ENCODE measurements around the gene SDK2.

Gene SDK2

GRCh38 chr17:73437826-73438225, 206.4 kb downstream of the SDK2 start:
- DNase-seq: no peak

DNA sequence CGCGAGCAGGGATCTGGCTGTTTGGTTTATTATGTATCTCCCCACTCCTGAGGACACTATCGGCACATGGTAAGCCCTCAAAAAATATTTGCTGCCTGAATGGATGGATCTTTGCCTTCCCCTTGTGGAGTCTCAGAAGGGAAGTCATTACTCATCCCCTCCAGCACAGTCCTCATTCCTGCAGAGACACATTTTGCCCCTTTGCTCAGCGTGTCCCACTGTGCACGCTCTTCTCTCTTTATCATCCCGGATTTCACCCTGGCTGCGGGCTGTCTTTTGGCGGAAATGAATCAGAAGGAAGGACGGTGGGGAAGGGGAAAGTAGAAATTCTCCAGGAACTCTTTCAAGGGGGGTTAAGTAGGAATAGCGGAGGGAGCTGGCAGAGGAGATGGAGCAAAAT, 207.3 kb downstream of the SDK2 start:
- DNase-seq: no peak

DNA sequence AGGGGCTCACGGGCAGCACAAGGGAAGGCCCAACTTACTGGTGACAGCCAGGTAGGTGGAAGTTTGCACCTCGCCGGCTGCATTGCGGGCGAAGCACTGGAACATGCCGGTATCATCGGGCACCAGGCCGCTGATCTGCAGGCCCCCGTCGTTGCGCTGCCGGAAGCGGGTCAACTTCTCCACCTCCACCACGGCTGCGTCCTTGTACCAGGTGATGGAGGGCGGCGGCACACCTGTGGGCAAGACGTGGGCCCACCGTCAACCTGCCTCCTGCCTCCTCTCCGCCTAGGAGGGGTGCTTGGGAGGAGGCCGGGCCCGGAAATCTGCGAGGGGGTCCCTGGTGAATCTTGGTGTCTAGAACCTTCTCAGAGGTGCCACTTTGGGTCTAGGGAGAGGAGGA, 208.8 kb downstream of the SDK2 start:
- DNase-seq: no peak

DNA sequence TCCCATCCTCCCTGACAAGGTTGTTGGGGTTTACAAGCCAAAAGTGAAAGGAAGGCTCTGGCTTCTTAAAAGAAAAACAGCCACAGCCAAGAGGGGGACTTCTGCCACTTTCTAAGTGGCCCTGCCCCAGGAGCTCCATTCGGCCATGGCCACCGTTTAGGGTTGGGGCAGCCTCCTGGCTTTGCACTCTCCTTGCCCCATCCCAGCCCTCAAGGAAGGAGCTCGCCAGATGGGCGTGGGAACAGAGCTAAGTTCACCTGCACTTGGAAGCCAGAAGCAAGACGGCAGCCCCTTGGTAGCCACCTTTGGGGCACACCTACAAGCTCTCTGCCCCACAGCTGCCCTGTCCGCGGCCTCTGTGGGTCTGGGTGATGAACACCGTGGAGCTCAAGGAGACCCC, 210.1 kb downstream of the SDK2 start:
- DNase-seq: no peak

GRCh38 chr17:73433501-73433900, 210.7 kb downstream of the SDK2 start:
- no peak for DNase-seq

- no peak for DNase-seq
Measured at GRCh38 chr17:73432624-73433190, 211.5 kb downstream of the SDK2 start.

GRCh38 chr17:73431401-73432205, 212.6 kb downstream of the SDK2 start:
- no peak for DNase-seq

GRCh38 chr17:73430848-73431247, 213.4 kb downstream of the SDK2 start:
- DNase-seq: no peak

- no peak for DNase-seq
Measured at GRCh38 chr17:73430165-73430680, 214.0 kb downstream of the SDK2 start.

- peak; percentile 48 to 60 for DNase-seq
Measured at GRCh38 chr17:73429440-73430164, 214.6 kb downstream of the SDK2 start.

DNA sequence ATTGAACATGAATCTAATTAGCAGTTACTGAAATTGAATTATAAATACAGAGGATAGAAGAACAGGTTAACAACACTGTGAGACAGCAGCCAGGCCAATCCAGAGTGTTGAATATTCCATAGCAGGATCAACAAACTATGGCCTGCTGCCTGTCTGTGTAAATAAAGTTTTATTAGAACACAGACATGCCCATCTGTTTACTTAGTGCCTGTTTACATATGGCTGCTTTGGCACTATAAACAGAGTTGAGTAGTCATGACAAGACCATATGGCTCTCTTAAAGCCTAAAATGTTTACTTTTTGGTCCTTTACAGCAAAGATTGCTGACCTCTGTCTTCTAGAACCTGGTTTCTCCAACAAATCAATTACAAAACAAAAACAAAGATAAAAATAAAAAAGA, 217.0 kb downstream of the SDK2 start:
- no peak for DNase-seq

GRCh38 chr17:73424571-73424970, 219.7 kb downstream of the SDK2 start:
- no peak for DNase-seq

- no peak for DNase-seq
Measured at GRCh38 chr17:73423806-73424205, 220.4 kb downstream of the SDK2 start.

DNA sequence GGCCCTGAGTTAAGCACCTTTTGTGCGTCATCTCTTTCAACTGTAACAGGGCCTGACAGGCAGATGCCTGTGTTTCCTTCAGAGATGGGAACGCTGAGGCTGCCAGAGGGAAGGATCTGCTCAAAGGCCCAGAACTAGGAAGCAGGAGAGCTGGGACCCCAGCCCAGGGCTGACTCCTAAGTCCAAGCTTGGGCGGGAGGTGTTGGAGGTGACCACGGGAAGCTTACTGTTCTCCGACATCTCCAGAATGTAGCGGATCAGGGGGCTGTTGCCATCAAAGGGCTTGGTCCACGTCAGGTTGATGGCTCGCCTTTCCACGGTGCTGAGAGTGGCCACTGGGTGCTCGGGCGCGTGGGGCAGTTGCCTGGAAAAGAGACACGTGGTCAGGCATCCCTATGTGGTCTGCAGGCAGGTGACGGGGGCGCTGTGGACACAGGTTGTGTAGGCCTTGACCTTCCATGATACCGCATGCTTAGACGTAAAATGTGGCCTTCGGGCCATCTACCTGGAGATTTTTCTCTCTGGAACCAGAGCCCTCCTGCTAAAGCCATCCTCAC, 221.0 kb downstream of the SDK2 start:
- DNase-seq: no peak

DNA sequence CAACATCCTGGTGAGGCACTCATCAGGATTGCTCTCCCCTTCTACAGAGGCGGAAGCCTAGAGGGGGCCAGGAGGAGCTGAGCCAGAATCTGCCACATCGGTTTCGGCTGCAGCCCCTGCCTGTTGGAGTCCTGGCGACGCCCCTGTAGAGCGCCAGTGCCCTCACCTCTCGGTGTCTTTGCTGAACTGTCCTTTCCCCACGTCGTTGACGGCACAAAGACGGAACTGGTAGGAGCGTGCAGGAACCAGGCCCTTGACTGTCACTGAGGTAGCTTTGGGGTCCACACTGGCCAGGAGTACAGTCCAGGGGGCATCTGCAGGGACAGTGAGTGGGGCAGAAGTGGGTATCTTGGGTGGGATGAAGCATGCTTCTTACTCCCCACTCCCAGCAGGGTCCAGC, 222.1 kb downstream of the SDK2 start:
- no peak for DNase-seq

- peak in 1 of 2 experiments; percentile 24 for DNase-seq
Measured at GRCh38 chr17:73420897-73421296, 223.3 kb downstream of the SDK2 start.

DNA sequence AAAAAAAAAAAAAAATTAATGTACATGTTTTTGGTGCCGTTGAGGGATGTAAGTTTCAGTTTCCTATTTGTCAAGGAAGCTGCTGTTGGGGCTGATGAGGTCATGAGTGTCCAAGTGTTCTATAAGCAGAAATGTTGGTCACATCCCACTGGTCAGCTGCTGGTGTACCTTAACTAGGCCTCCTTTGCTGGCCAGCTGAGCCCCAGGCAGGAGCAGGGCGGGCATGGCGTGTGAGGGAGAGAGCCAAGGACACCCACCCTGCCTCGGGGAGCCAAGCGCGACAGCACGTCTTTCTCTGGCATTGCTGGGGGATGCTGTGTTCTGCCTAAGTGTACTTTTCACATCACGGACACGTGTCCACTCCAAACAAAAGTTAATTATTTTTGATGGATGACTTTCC, 224.4 kb downstream of the SDK2 start:
- no peak for DNase-seq

GRCh38 chr17:73419051-73419450, 225.2 kb downstream of the SDK2 start:
- DNase-seq: no peak

- DNase-seq: no peak
Measured at GRCh38 chr17:73415782-73416181, 228.5 kb downstream of the SDK2 start.

GRCh38 chr17:73414171-73414955, 229.9 kb downstream of the SDK2 start:
- no peak for DNase-seq

GRCh38 chr17:73412914-73413313, 231.3 kb downstream of the SDK2 start:
- DNase-seq: no peak

GRCh38 chr17:73411313-73411747, 232.9 kb downstream of the SDK2 start:
- DNase-seq: no peak

All from SW 1271 (cell line).